Activated naive CD8-positive, alpha-beta T cell treated with anti-CD3 and anti-CD28 coated beads, Interleukin-2, amount 10 ng/mL, durations not matched to agents 7 days and 5 days (primary cell): Measurements from ENCODE around the gene MARCO. TPM values are rescaled to one million over a fixed set of nuclear protein-coding genes. Genes with fewer than 3 reads are reported as not detected.
A peak's percentile ranks its signal among the peaks of the same experiment; 100 is the strongest.

Source experiments
- ATAC-seq: fragments of 150-1000 bp; cut with Tn5 transposase; one replicate; pipeline ENCODE4 v1.10.0; 2021; ENCODE audit warnings: low read depth, moderate library complexity
- POLR2A ChIA-PET: fragments of 350-600 bp; sonication (Branson Sonifier 250); formaldehyde crosslinking; loops from one replicate; lab custom pipeline; 2021; ENCODE audit warnings: antibody characterized with exemption; lab: Charles Lee
- DNase-seq: peaks from one replicate; pipeline ENCODE4 v3.0.0; 2021
- H3K27ac Mint-ChIP-seq: one replicate; pipeline ENCODE4 v1.8.0; 2022; ENCODE audit warnings: mild to moderate bottlenecking, mixed read lengths
- H3K27me3 Mint-ChIP-seq: one replicate; pipeline ENCODE4 v1.8.0; 2022; ENCODE audit warnings: mild to moderate bottlenecking, moderate library complexity, mixed read lengths
- H3K36me3 Mint-ChIP-seq: one replicate; pipeline ENCODE4 v1.8.0; 2021; ENCODE audit warnings: mild to moderate bottlenecking, mixed read lengths
- H3K4me1 Mint-ChIP-seq: one replicate; pipeline ENCODE4 v1.8.0; 2021; ENCODE audit warnings: mixed read lengths
- H3K4me3 Mint-ChIP-seq: one replicate; pipeline ENCODE4 v1.8.0; 2022; ENCODE audit warnings: mild to moderate bottlenecking, moderate library complexity, mixed read lengths
- H3K9me3 Mint-ChIP-seq: one replicate; pipeline ENCODE4 v1.8.0; 2021; ENCODE audit warnings: mixed read lengths
- total RNA-seq, 2 experiments: library from RNA; stranded (reverse); gene quantifications; one replicate each; pipeline ENCODE4 v1.2.3, GENCODE V29; 2021

The MARCO gene
- total RNA-seq, 2 experiments from 2014 or later: 0.26 TPM; not detected in 1

DNA sequence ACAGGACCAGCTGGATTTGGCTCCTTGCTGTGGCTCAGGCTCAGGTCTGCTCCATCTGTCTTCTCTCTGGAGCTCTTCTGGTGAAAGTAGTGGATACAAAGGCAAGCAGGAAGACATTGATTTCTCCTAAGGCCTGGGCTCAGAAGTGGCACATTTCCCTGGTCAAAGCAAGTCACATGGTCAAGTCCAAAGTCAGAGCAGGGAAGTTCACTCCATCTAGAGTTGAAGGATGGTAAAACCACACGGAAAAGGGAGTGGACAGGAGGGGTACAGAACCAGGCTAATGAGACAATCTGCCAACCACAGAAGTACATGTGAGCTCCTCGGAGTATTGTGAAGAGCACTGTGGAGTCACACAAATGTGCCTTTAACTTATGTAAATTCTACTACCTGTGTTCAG lies 66.1 kb downstream of the MARCO start:
- Mint-ChIP-seq H3K9me3 (peaks cover under 1% of the 10 kb centered on the region), H3K4me1 (peaks cover 2% of the 10 kb centered on the region), H3K4me3 (no peak overlapping the region), H3K36me3 (no peaks in the 10 kb centered on the region), H3K27me3 (peaks cover 15% of the 10 kb centered on the region), H3K27ac (no peak overlapping the region)
- DNase-seq (no peak), ATAC-seq (no peak)
- POLR2A ChIA-PET: no interaction called here

GRCh38 chr2:119009110-119009509 lies 67.1 kb downstream of the MARCO start:
- Mint-ChIP-seq H3K4me1 (peaks cover 5% of the 10 kb centered on the region), H3K9me3 (no peaks in the 10 kb centered on the region), H3K27ac (no peak overlapping the region), H3K4me3 (no peak overlapping the region), H3K27me3 (peaks cover 15% of the 10 kb centered on the region), H3K36me3 (no peaks in the 10 kb centered on the region)
- no peak for DNase-seq
- ATAC-seq: no peak
- POLR2A ChIA-PET: no interaction called here

DNA sequence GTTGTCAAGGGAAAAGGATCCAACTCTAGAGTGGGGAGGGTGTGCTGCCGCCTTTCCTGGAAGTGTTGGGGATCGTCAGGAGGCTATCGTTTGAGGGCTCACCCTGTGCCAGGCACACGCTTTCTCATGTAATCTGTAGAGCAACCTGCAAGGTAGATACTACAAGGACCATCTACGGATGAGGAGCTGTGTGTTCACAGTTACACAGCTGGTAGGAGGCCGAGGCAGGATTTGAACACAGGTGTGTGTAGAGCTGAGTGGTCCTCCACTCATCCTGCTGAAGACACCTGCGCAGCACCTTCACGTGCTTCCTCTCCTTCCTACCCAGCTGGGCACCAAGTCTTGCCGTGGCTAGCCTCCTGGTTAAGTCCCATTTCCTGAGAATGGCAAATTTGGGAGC lies 68.3 kb downstream of the MARCO start:
- no peaks in the 10 kb centered on the region for H3K9me3 Mint-ChIP-seq
- peaks cover 15% of the 10 kb centered on the region for H3K27me3 Mint-ChIP-seq
- POLR2A ChIA-PET: no interaction called here
- no peak overlapping the region for H3K4me3 Mint-ChIP-seq
- DNase-seq (no peak), ATAC-seq (no peak)
- H3K27ac Mint-ChIP-seq: no peak overlapping the region
- H3K36me3 Mint-ChIP-seq: no peaks in the 10 kb centered on the region
- peaks cover 5% of the 10 kb centered on the region for H3K4me1 Mint-ChIP-seq

GRCh38 chr2:119011162-119011909 lies 69.3 kb downstream of the MARCO start:
- peaks cover 5% of the 10 kb centered on the region for H3K4me1 Mint-ChIP-seq
- no peaks in the 10 kb centered on the region for H3K36me3 Mint-ChIP-seq
- ATAC-seq (no peak), DNase-seq (peak; percentile 55)
- H3K27ac Mint-ChIP-seq: no peak overlapping the region
- H3K9me3 Mint-ChIP-seq: no peaks in the 10 kb centered on the region
- POLR2A ChIA-PET: no interaction called here
- peaks cover 15% of the 10 kb centered on the region for H3K27me3 Mint-ChIP-seq
- no peak overlapping the region for H3K4me3 Mint-ChIP-seq

- H3K27me3 Mint-ChIP-seq: peaks cover 15% of the 10 kb centered on the region
Measured at GRCh38 chr2:119011910-119012209, 69.9 kb downstream of the MARCO start.

GRCh38 chr2:119012345-119013301 lies 70.6 kb downstream of the MARCO start:
- H3K27me3 Mint-ChIP-seq: peaks cover 15% of the 10 kb centered on the region
- H3K27ac Mint-ChIP-seq: no peak overlapping the region
- H3K36me3 Mint-ChIP-seq: no peaks in the 10 kb centered on the region
- H3K4me1 Mint-ChIP-seq: peaks cover 5% of the 10 kb centered on the region
- ATAC-seq: no peak
- H3K4me3 Mint-ChIP-seq: no peak overlapping the region
- H3K9me3 Mint-ChIP-seq: no peaks in the 10 kb centered on the region
- POLR2A ChIA-PET: no interaction called here
- no peak for DNase-seq

More at GRCh38 chr2:119011910-119012209, 69.9 kb downstream of the MARCO start:
- Mint-ChIP-seq H3K36me3 (no peaks in the 10 kb centered on the region), H3K9me3 (no peaks in the 10 kb centered on the region), H3K27ac (no peak overlapping the region), H3K4me1 (peaks cover 5% of the 10 kb centered on the region), H3K4me3 (no peak overlapping the region)
- ATAC-seq (no peak), DNase-seq (no peak)
- POLR2A ChIA-PET: no interaction called here

- ATAC-seq: no peak
- POLR2A ChIA-PET: no interaction called here
- H3K27me3 Mint-ChIP-seq: peaks cover 15% of the 10 kb centered on the region
Measured at GRCh38 chr2:119013671-119014070, 71.7 kb downstream of the MARCO start.

GRCh38 chr2:119015845-119016244 lies 73.9 kb downstream of the MARCO start:
- peaks cover 6% of the 10 kb centered on the region for H3K27me3 Mint-ChIP-seq
- DNase-seq (no peak), ATAC-seq (no peak)
- no peaks in the 10 kb centered on the region for H3K36me3 Mint-ChIP-seq
- POLR2A ChIA-PET: no interaction called here
- no peaks in the 10 kb centered on the region for H3K9me3 Mint-ChIP-seq
- H3K27ac Mint-ChIP-seq: no peak overlapping the region
- no peak overlapping the region for H3K4me3 Mint-ChIP-seq
- peaks cover 5% of the 10 kb centered on the region for H3K4me1 Mint-ChIP-seq

More at GRCh38 chr2:119013671-119014070, 71.7 kb downstream of the MARCO start:
- Mint-ChIP-seq H3K4me3 (no peak overlapping the region), H3K9me3 (no peaks in the 10 kb centered on the region), H3K36me3 (no peaks in the 10 kb centered on the region), H3K27ac (no peak overlapping the region), H3K4me1 (peaks cover 5% of the 10 kb centered on the region)
- no peak for DNase-seq

GRCh38 chr2:119019521-119019920 lies 77.5 kb downstream of the MARCO start:
- Mint-ChIP-seq H3K27ac (no peak overlapping the region), H3K27me3 (no peaks in the 10 kb centered on the region), H3K4me1 (no peaks in the 10 kb centered on the region), H3K36me3 (no peaks in the 10 kb centered on the region), H3K4me3 (no peak overlapping the region), H3K9me3 (no peaks in the 10 kb centered on the region)
- POLR2A ChIA-PET: no interaction called here
- ATAC-seq: no peak
- DNase-seq: no peak

GRCh38 chr2:119022678-119023077 lies 80.7 kb downstream of the MARCO start:
- Mint-ChIP-seq H3K4me3 (no peak overlapping the region), H3K4me1 (no peaks in the 10 kb centered on the region), H3K9me3 (no peaks in the 10 kb centered on the region), H3K36me3 (no peaks in the 10 kb centered on the region), H3K27me3 (no peaks in the 10 kb centered on the region), H3K27ac (no peak overlapping the region)
- POLR2A ChIA-PET: no interaction called here
- DNase-seq: no peak
- ATAC-seq: no peak

DNA sequence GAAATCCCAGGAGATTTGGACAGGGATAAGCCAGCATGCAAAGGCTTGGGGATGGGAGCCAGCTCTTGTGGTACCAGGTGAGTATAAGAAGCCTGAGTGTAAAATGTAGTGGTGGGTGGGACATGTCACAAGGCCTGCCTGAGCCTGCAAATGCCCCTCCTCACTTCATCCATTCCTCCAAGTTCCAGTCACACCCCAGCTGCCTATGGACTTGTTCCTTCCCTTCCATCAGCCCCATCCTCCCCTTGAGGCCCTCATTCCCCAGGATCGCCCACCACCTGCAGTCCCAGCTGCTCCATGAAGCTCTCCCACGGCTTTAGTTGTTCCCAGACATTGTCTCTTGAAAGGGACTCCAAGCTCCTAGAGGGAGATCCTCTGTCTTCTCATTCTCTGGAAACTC lies 81.5 kb downstream of the MARCO start:
- H3K27ac Mint-ChIP-seq: no peak overlapping the region
- H3K36me3 Mint-ChIP-seq: no peaks in the 10 kb centered on the region
- H3K9me3 Mint-ChIP-seq: no peaks in the 10 kb centered on the region
- H3K4me3 Mint-ChIP-seq: no peak overlapping the region
- H3K4me1 Mint-ChIP-seq: no peaks in the 10 kb centered on the region
- ATAC-seq (no peak), DNase-seq (no peak)
- no peaks in the 10 kb centered on the region for H3K27me3 Mint-ChIP-seq
- POLR2A ChIA-PET: no interaction called here

GRCh38 chr2:119024152-119024551 lies 82.2 kb downstream of the MARCO start:
- no peaks in the 10 kb centered on the region for H3K27me3 Mint-ChIP-seq
- ATAC-seq (no peak), DNase-seq (no peak)
- H3K27ac Mint-ChIP-seq: no peak overlapping the region
- H3K4me1 Mint-ChIP-seq: no peaks in the 10 kb centered on the region
- H3K9me3 Mint-ChIP-seq: no peaks in the 10 kb centered on the region
- no peak overlapping the region for H3K4me3 Mint-ChIP-seq
- POLR2A ChIA-PET: no interaction called here
- H3K36me3 Mint-ChIP-seq: no peaks in the 10 kb centered on the region

- H3K27me3 Mint-ChIP-seq: no peaks in the 10 kb centered on the region
- H3K36me3 Mint-ChIP-seq: no peaks in the 10 kb centered on the region
- ATAC-seq: no peak
- H3K4me3 Mint-ChIP-seq: no peak overlapping the region
- no peaks in the 10 kb centered on the region for H3K9me3 Mint-ChIP-seq
- DNase-seq: no peak
- no peaks in the 10 kb centered on the region for H3K4me1 Mint-ChIP-seq
- H3K27ac Mint-ChIP-seq: no peak overlapping the region
- POLR2A ChIA-PET: no interaction called here
Measured at GRCh38 chr2:119024568-119024967, 82.6 kb downstream of the MARCO start.

DNA sequence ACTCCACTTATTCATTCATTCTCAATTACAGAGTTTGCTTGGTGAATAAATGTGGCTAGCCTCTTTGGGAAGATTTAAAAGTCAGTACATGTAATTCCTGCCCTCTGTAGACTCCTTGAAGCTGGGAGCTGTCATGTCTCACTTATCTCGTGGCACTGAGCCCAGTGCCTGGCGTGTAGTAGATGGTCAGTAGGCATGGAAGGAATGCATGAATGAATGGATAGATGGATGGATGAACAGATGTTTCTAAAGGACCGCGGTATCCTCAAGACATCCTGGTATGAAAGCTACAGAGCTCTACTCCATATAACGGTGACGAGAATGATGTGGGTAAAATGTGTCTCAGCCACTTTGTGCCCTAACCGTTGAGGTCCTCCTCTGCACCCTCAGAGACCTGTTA lies 83.0 kb downstream of the MARCO start:
- no peaks in the 10 kb centered on the region for H3K9me3 Mint-ChIP-seq
- H3K4me3 Mint-ChIP-seq: no peak overlapping the region
- no peaks in the 10 kb centered on the region for H3K36me3 Mint-ChIP-seq
- H3K27ac Mint-ChIP-seq: no peak overlapping the region
- H3K27me3 Mint-ChIP-seq: no peaks in the 10 kb centered on the region
- ATAC-seq (no peak), DNase-seq (no peak)
- POLR2A ChIA-PET: no interaction called here
- H3K4me1 Mint-ChIP-seq: no peaks in the 10 kb centered on the region
